Caco-2 (cell line): Measurements from ENCODE around the gene LECT2. TPM values are rescaled to one million over a fixed set of nuclear protein-coding genes. Genes with fewer than 3 reads are reported as not detected.

Experiments used
- BruUV-seq: library from RNA; stranded (reverse); fragments of 400-500 nt; replicated peaks from 2 replicates; lab custom pipeline; 2021; lab: Mats Ljungman, UMichigan
- CTCF ChIA-PET: fragments of 300-600 bp; sonication (Branson Sonifier 250); formaldehyde crosslinking; loops from one replicate; lab custom pipeline; 2022; ENCODE audit warnings: antibody characterized with exemption; lab: Charles Lee
- POLR2A ChIA-PET: fragments of 300-600 bp; sonication (Branson Sonifier 250); formaldehyde crosslinking; loops from one replicate; lab custom pipeline; 2022; ENCODE audit warnings: antibody characterized with exemption; lab: Charles Lee
- DNase-seq, 2 experiments: peaks; one replicate each; pipeline versions ENCODE4 v3.0.0 to v3.0.0-alpha.2; 2020 to 2022
- H3K27me3 ChIP-seq: replicated peaks from 2 replicates; pipeline ENCODE4 v1.6.0; 2011; ENCODE audit warnings: low read length; ENCODE audit not compliant: control insufficient read depth, insufficient read depth
- H3K36me3 ChIP-seq: 2 replicates; pipeline ENCODE4 v1.5.1; 2011; ENCODE audit warnings: low read length; ENCODE audit not compliant: control insufficient read depth, insufficient read depth
- H3K4me1 ChIP-seq: fragments of 250-450 bp; sonication (Bioruptor Pico); 2 replicates; pipeline ENCODE4 v1.5.1; 2020; ENCODE audit warnings: mild to moderate bottlenecking
- H3K4me3 ChIP-seq: 2 replicates; pipeline ENCODE4 v1.5.1; 2011; ENCODE audit warnings: low read depth, mild to moderate bottlenecking, control low read depth, low read length
- H3K9me3 ChIP-seq: fragments of 250-450 bp; sonication (Bioruptor Pico); 2 replicates; pipeline ENCODE4 v1.5.1; 2020; ENCODE audit warnings: mild to moderate bottlenecking, moderate library complexity
- H3K27ac Mint-ChIP-seq: one replicate; pipeline ENCODE4 v1.8.0; 2022; ENCODE audit warnings: mixed read lengths; ENCODE audit not compliant: unreplicated experiment
- H3K27me3 Mint-ChIP-seq: one replicate; pipeline ENCODE4 v1.8.0; 2022; ENCODE audit warnings: mixed read lengths; ENCODE audit not compliant: insufficient read depth, unreplicated experiment
- H3K36me3 Mint-ChIP-seq: one replicate; pipeline ENCODE4 v1.8.0; 2022; ENCODE audit warnings: mild to moderate bottlenecking, mixed read lengths; ENCODE audit not compliant: insufficient read depth, unreplicated experiment
- H3K4me1 Mint-ChIP-seq: one replicate; pipeline ENCODE4 v1.8.0; 2022; ENCODE audit warnings: low read depth, mixed read lengths; ENCODE audit not compliant: unreplicated experiment
- H3K4me3 Mint-ChIP-seq: one replicate; pipeline ENCODE4 v1.8.0; 2022; ENCODE audit warnings: mild to moderate bottlenecking, moderate library complexity, mixed read lengths; ENCODE audit not compliant: unreplicated experiment
- H3K9me3 Mint-ChIP-seq: one replicate; pipeline ENCODE4 v1.8.0; 2022; ENCODE audit warnings: mixed read lengths; ENCODE audit not compliant: unreplicated experiment
- CTCF ChIP-seq, 2 experiments: fragments of 200-600 bp in 1 of 2; IDR thresholded peaks; 1 replicate in 1 of 2; 2 replicates in 1 of 2; pipeline versions ENCODE4 v1.5.1 to v1.8.0; 2011 to 2022; ENCODE audit warnings: antibody characterized with exemption in 1 of 2, control low read depth in 1 of 2, inconsistent platforms in 1 of 2, low read depth in 1 of 2, low read length in 1 of 2, mild to moderate bottlenecking in 1 of 2, moderate library complexity in 1 of 2; ENCODE audit not compliant: insufficient read depth in 1 of 2, severe bottlenecking in 1 of 2, unreplicated experiment in 1 of 2
- intact Hi-C: fragments of 100-400 bp; cut with micrococcal nuclease; formaldehyde crosslinking; loops from one replicate; pipeline ENCODE4 v1.10.0; 2022; ENCODE audit not compliant: unreplicated experiment
- total RNA-seq: library from RNA; stranded (reverse); gene quantifications from 2 replicates; pipeline ENCODE4 v1.2.3, GENCODE V29; 2022

Gene LECT2
- total RNA-seq, 1 experiment from 2014 or later, result 0.70 TPM

- no TSS peak for BruUV-seq
Measured at GRCh38 chr5:135900276-135900675, 54.5 kb downstream of the LECT2 start.

GRCh38 chr5:135898651-135899050 is 56.1 kb downstream of the LECT2 start:
- Histone ChIP-seq H3K27me3 (no peaks in the 10 kb centered on the region), H3K36me3 (no peaks in the 10 kb centered on the region), H3K4me1 (peaks cover 44% of the 10 kb centered on the region), H3K4me3 (no peak overlapping the region), H3K9me3 (0 out of 2 replicates have a peak, but pooled peaks cover 5% of the 10 kb centered on the region)
- no peaks in the 10 kb centered on the region for H3K9me3 Mint-ChIP-seq
- no peak overlapping the region for H3K27ac Mint-ChIP-seq
- peaks cover 6% of the 10 kb centered on the region for H3K36me3 Mint-ChIP-seq
- DNase-seq, result no peak
- H3K4me1 Mint-ChIP-seq, result peaks cover 37% of the 10 kb centered on the region
- peaks cover 4% of the 10 kb centered on the region for H3K27me3 Mint-ChIP-seq
- intact Hi-C loops, result no loop called here
- BruUV-seq, result no TSS peak
- CTCF ChIA-PET, result no interaction called here
- H3K4me3 Mint-ChIP-seq, result no peak overlapping the region
- POLR2A ChIA-PET, result no interaction called here
- no peak for TF ChIP-seq CTCF (IDR thresholded peaks at IDR 0.05; ENCODE audit: insufficient read depth in 1 of 2, low read depth in 1 of 2, low read length in 1 of 2, severe bottlenecking in 1 of 2, unreplicated experiment in 1 of 2)

More at GRCh38 chr5:135900276-135900675, 54.5 kb downstream of the LECT2 start:
- Mint-ChIP-seq H3K4me3 (no peak overlapping the region), H3K27ac (no peak overlapping the region), H3K4me1 (peaks cover 27% of the 10 kb centered on the region), H3K27me3 (peaks cover 4% of the 10 kb centered on the region), H3K9me3 (no peaks in the 10 kb centered on the region), H3K36me3 (no peaks in the 10 kb centered on the region)
- TF ChIP-seq CTCF (IDR thresholded peaks at IDR 0.05; ENCODE audit: insufficient read depth in 1 of 2, low read depth in 1 of 2, low read length in 1 of 2, severe bottlenecking in 1 of 2, unreplicated experiment in 1 of 2), result no peak
- DNase-seq, result no peak
- intact Hi-C loops, result loop anchor here (2.0 kb wide), 1 partner anchor 27 kb away; no protein-coding TSS in a partner anchor
- no peaks in the 10 kb centered on the region for H3K27me3 ChIP-seq
- 0 out of 2 replicates have a peak, but pooled peaks cover 1% of the 10 kb centered on the region for H3K9me3 ChIP-seq
- H3K4me1 ChIP-seq, result peaks cover 32% of the 10 kb centered on the region
- ChIA-PET POLR2A (no interaction called here), CTCF (interaction anchor here (0.6 to 1.2 kb wide), 2 partner anchors 51 to 187 kb away, joined by 3 read pairs; no protein-coding TSS in a partner anchor)
- H3K36me3 ChIP-seq, result no peaks in the 10 kb centered on the region
- H3K4me3 ChIP-seq, result no peak overlapping the region

Other genes with a start within 250 kb of the LECT2 start
- gene SLC25A48, start 120.3 kb downstream of the LECT2 start, total RNA-seq, result 1.6 and 3.2 TPM in 2 replicates
- gene IL9, start 59.1 kb downstream of the LECT2 start, total RNA-seq, result 0.79 TPM in 1 of 2 replicates, not detected in the other
- 131 and 142 TPM in 2 replicates for gene TGFBI, start 74.0 kb upstream of the LECT2 start, total RNA-seq
- gene SMAD5, start 177.9 kb upstream of the LECT2 start, total RNA-seq, result 141 and 142 TPM in 2 replicates
- 0.63 and 0.66 TPM in 2 replicates for gene SMIM32, start 238.2 kb upstream of the LECT2 start, total RNA-seq